Measurements from ENCODE around the gene HOXA3. TPM values are rescaled to one million over a fixed set of nuclear protein-coding genes. Genes with fewer than 3 reads are reported as not detected.
A peak's percentile ranks its signal among the peaks of the same experiment; 100 is the strongest.

Gene HOXA3
- total and polyA plus RNA-seq, 2 of the 13 experiments (the other 11 are each of a cell fraction or from before 2014, with no cell fraction given): 2.9 to 4.6 TPM

DNA sequence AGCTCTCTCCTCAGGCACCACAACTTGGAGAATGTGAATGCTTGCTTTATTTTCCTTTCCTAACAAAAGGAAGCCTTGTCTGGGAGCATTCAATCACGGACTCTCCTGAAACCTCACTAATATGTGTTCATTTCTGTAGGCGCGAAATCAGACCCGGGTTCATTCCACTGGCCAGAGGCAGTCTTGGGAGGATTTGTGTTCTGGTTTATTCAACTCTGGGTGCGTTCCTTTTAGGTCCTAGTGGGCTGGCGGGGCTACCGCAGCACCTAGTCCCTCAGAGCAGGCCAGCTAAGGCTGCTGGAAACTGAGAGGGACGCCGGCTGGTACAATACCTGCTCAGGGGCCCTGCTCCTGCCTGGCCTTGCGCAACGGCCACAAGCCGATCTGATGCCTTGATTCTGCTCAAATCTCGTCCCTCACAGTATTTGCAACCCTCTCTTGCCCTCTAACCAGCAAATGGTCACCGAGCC lies 29.3 kb downstream of the HOXA3 start (continued):
- TF ChIP-seq, protein P1, sequence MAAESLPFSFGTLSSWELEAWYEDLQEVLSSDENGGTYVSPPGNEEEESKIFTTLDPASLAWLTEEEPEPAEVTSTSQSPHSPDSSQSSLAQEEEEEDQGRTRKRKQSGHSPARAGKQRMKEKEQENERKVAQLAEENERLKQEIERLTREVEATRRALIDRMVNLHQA (CRISPR knock-in tag; IDR thresholded peaks at IDR 0.05): no peak
- TF ChIP-seq FOSL2 (CRISPR knock-in tag; IDR thresholded peaks at IDR 0.05): peak; percentile 13; the same call in 1 of the 2 replicates
- no peak for TF ChIP-seq STAG1 (CRISPR knock-in tag; IDR thresholded peaks at IDR 0.05)
- TF ChIP-seq, protein P2, sequence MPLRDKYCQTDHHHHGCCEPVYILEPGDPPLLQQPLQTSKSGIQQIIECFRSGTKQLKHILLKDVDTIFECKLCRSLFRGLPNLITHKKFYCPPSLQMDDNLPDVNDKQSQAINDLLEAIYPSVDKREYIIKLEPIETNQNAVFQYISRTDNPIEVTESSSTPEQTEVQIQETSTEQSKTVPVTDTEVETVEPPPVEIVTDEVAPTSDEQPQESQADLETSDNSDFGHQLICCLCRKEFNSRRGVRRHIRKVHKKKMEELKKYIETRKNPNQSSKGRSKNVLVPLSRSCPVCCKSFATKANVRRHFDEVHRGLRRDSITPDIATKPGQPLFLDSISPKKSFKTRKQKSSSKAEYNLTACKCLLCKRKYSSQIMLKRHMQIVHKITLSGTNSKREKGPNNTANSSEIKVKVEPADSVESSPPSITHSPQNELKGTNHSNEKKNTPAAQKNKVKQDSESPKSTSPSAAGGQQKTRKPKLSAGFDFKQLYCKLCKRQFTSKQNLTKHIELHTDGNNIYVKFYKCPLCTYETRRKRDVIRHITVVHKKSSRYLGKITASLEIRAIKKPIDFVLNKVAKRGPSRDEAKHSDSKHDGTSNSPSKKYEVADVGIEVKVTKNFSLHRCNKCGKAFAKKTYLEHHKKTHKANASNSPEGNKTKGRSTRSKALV (CRISPR knock-in tag; IDR thresholded peaks at IDR 0.05): 0 out of 2 replicates have a peak, but pooled peaks have one; percentile 44
- 0 out of 2 replicates have a peak, but pooled peaks have one; percentile 1 for TF ChIP-seq PAX8 (CRISPR knock-in tag; IDR thresholded peaks at IDR 0.05; ENCODE audit: borderline replicate concordance)
- TF ChIP-seq SALL2 (CRISPR knock-in tag; IDR thresholded peaks at IDR 0.05): 0 out of 2 replicates have a peak, but pooled peaks have one; percentile 16
- peak; percentile 1; the same call in 1 of the 2 replicates for TF ChIP-seq SMAD1 (CRISPR knock-in tag; IDR thresholded peaks at IDR 0.05; ENCODE audit: borderline replicate concordance, low read depth)
- TF ChIP-seq ZNF432 (CRISPR knock-in tag; IDR thresholded peaks at IDR 0.05; ENCODE audit: borderline replicate concordance): no peak
- TF ChIP-seq, protein P3, sequence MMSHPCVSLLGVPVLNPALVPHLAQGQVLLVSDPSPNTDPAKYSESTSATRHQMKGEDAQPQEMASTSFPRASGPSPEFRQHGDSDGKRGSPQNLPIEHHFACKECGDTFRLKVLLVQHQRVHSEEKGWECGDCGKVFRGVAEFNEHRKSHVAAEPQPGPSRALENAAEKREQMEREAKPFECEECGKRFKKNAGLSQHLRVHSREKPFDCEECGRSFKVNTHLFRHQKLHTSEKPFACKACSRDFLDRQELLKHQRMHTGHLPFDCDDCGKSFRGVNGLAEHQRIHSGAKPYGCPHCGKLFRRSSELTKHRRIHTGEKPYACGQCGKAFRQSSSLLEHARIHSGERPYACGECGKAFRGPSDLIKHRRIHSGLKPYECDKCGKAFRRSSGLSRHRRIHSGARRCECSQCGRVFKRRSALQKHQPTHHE (CRISPR knock-in tag; IDR thresholded peaks at IDR 0.05; ENCODE audit: borderline replicate concordance): no peak
- no peak for TF ChIP-seq RBM22 (optimal IDR thresholded peaks at IDR 0.05; ENCODE audit: low read length)
- TF ChIP-seq ZNF326 (CRISPR knock-in tag; IDR thresholded peaks at IDR 0.05; ENCODE audit: borderline replicate concordance): no peak
- TF ChIP-seq ZBTB7A (CRISPR knock-in tag; IDR thresholded peaks at IDR 0.05): no peak
- no peak for TF ChIP-seq GPN1 (CRISPR knock-in tag; IDR thresholded peaks at IDR 0.05; ENCODE audit: borderline replicate concordance)
- TF ChIP-seq, protein P4, sequence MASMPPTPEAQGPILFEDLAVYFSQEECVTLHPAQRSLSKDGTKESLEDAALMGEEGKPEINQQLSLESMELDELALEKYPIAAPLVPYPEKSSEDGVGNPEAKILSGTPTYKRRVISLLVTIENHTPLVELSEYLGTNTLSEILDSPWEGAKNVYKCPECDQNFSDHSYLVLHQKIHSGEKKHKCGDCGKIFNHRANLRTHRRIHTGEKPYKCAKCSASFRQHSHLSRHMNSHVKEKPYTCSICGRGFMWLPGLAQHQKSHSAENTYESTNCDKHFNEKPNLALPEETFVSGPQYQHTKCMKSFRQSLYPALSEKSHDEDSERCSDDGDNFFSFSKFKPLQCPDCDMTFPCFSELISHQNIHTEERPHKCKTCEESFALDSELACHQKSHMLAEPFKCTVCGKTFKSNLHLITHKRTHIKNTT (CRISPR knock-in tag; IDR thresholded peaks at IDR 0.05): no peak
- TF ChIP-seq ZNF101 (CRISPR knock-in tag; IDR thresholded peaks at IDR 0.05; ENCODE audit: borderline replicate concordance, low read depth): no peak
- TF ChIP-seq ZNF44 (CRISPR knock-in tag; IDR thresholded peaks at IDR 0.05): no peak
- no peak for TF ChIP-seq ZBTB38 (CRISPR knock-in tag; IDR thresholded peaks at IDR 0.05)
- TF ChIP-seq ZNF121 (CRISPR knock-in tag; IDR thresholded peaks at IDR 0.05): no peak
- no peak for TF ChIP-seq CCDC6 (CRISPR knock-in tag; IDR thresholded peaks at IDR 0.05)
- TF ChIP-seq ZNF781 (CRISPR knock-in tag; IDR thresholded peaks at IDR 0.05; ENCODE audit: borderline replicate concordance, not compliant biosample characterization): no peak
- peak; percentile 59; the same call in 1 of the 2 replicates for TF ChIP-seq ZNF331 (CRISPR knock-in tag; IDR thresholded peaks at IDR 0.05)
- no peak for TF ChIP-seq SIX4 (CRISPR knock-in tag; IDR thresholded peaks at IDR 0.05)
- TF ChIP-seq, protein P5, sequence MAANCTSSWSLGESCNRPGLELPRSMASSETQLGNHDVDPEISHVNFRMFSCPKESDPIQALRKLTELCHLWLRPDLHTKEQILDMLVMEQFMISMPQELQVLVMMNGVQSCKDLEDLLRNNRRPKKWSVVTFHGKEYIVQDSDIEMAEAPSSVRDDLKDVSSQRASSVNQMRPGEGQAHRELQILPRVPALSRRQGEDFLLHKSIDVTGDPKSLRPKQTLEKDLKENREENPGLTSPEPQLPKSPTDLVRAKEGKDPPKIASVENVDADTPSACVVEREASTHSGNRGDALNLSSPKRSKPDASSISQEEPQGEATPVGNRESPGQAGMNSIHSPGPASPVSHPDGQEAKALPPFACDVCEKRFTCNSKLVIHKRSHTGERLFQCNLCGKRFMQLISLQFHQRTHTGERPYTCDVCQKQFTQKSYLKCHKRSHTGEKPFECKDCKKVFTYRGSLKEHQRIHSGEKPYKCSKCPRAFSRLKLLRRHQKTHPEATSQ (CRISPR knock-in tag; IDR thresholded peaks at IDR 0.05; ENCODE audit: borderline replicate concordance): 0 out of 2 replicates have a peak, but pooled peaks have one; percentile 14

Measured in HepG2 (cell line).